Loucy (cell line): ENCODE data around the gene CHCHD6.

Experiments
- CTCF ChIP-seq: fragments of 200-600 bp; sonication (generic); conservative IDR thresholded peaks from 2 replicates; pipeline ENCODE4 v1.5.1; 2014; ENCODE audit warnings: mild to moderate bottlenecking, antibody characterized with exemption, low read length
- EZH2phosphoT487 ChIP-seq: fragments of 200-600 bp; IDR thresholded peaks from 2 replicates; pipeline ENCODE4 v1.6.1; 2018; ENCODE audit warnings: antibody characterized with exemption, mild to moderate bottlenecking, moderate library complexity, borderline replicate concordance

DNA sequence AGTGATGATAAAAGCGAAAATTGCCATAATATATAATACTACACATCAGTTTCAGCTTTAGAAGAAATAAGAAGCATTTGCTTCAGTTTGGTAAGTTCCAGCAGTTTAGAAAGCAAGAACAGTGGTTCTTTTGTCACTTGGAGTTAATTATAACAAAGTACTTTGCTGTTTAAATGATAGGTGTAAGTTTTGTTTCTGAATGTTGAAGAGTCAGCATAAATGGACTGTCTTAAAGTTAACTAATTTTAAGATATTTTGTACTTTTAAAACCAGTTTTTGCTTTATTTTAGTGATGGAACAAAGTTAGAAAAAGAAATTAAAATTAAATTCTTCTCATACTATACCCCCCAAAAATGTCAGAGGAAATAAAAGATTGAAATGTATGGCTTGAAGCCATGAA, 24.6 kb downstream of the CHCHD6 start:
- no peak for TF ChIP-seq CTCF
- no peak for TF ChIP-seq EZH2phosphoT487
